ENCODE results near the gene TSLP. TPM values are rescaled to one million over a fixed set of nuclear protein-coding genes. Genes with fewer than 3 reads are reported as not detected.

TSLP gene
- total RNA-seq, 4 donors from 2014 or later = 0.96 to 3.6 (median 1.7) TPM

DNA sequence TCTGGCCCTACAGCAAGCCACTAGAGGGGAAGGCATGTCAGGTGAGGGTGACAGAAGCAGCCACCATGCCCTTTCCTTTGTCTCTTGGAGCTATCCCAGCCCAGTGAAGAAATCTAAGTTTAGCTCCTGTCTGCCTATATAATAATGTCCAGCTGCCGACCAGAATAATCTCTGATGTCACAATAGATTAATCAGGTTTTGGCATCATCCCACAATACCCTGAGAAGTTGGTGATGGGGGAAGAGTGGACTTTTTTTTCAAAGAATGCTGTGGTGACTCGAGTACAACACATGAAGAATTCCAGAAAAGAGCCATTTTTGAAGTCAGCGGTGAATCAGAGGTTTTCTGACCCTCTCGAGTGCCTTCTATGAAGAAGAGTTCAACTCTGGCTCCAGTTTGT, 1.7 kb upstream of the TSLP start:
- no peak for TF ChIP-seq POLR2AphosphoS5 (IDR thresholded peaks at IDR 0.05)
- TF ChIP-seq, protein P1, sequence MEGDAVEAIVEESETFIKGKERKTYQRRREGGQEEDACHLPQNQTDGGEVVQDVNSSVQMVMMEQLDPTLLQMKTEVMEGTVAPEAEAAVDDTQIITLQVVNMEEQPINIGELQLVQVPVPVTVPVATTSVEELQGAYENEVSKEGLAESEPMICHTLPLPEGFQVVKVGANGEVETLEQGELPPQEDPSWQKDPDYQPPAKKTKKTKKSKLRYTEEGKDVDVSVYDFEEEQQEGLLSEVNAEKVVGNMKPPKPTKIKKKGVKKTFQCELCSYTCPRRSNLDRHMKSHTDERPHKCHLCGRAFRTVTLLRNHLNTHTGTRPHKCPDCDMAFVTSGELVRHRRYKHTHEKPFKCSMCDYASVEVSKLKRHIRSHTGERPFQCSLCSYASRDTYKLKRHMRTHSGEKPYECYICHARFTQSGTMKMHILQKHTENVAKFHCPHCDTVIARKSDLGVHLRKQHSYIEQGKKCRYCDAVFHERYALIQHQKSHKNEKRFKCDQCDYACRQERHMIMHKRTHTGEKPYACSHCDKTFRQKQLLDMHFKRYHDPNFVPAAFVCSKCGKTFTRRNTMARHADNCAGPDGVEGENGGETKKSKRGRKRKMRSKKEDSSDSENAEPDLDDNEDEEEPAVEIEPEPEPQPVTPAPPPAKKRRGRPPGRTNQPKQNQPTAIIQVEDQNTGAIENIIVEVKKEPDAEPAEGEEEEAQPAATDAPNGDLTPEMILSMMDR (IDR thresholded peaks at IDR 0.05) = no peak
- TF ChIP-seq POLR2A (IDR thresholded peaks at IDR 0.05) = no peak
- TF ChIP-seq EP300 (IDR thresholded peaks at IDR 0.05) = no peak
- no peak for ATAC-seq
- Histone ChIP-seq H3K9me3 (no peaks in the 10 kb centered on the region), H3K36me3 (no peaks in the 10 kb centered on the region), H3K4me1 (peaks cover 0 to 36% (median 0%) of the 10 kb centered on the region in 3 donors), H3K27me3 (no peaks in the 10 kb centered on the region), H3K27ac (no peak overlapping the region), H3K4me3 (peak overlapping the region in 1 of 2 donors; percentile 37)
- WGBS, 2 donors (ENCODE audit: low coverage in 1 of 2) = 17 to 43% methylated on average over 2 to 3 of the region's 4 CpGs

DNA sequence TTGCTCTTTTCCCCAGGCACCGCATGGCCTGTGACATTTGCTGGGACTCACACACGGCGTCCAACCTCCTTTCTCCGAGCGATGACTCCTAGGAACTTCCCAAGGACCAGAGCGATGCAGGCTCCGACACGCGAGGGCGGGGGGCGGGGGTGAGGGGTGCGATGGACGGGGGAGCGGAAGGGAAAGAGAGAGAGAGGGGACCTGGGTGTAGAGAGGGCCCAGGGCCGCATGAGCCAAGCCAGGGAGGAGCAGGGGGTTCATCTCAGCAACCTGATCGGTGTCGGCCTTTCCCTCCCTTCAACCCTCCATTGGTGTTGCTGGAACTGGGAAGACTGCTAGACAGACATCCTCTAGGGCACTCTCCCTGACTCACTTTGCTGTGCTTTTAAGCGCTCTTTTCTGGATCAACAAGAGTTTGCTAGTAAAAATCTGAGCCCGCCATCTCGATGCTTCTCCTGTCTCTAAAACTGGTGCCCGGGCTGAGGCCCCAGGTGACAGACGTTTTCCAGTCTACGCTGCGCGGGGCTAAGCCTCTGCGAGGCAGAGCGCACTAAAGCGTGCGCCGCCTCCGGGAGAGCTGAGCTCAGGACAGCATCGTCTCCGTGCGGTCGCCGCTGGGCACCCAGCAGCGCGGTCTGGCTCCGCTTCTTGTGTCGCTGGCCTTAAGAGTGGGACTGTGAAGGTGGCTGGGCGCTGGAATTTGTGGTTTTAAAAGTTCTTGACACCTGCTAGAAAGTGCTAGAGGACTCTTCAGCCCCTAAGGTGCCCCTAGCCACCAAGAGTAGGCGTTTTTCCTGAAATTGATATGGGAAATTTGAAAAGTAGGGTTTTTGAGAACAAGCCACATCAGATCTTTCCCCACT, 1.0 kb upstream of the TSLP start:
- TF ChIP-seq, protein P1 (IDR thresholded peaks at IDR 0.05) = no peak
- no peak for TF ChIP-seq POLR2A (IDR thresholded peaks at IDR 0.05)
- Histone ChIP-seq H3K36me3 (no peaks in the 10 kb centered on the region), H3K9me3 (no peaks in the 10 kb centered on the region), H3K4me1 (peaks cover 0 to 43% (median 0%) of the 10 kb centered on the region in 3 donors), H3K27me3 (no peaks in the 10 kb centered on the region), H3K4me3 (peak overlapping the region in 1 of 2 donors; percentile 37), H3K27ac (no peak overlapping the region)
- peak; percentile 51 for ATAC-seq
- WGBS, 2 donors (ENCODE audit: low coverage in 1 of 2) = 17 to 57% methylated on average over 5 to 14 of the region's 42 CpGs

DNA sequence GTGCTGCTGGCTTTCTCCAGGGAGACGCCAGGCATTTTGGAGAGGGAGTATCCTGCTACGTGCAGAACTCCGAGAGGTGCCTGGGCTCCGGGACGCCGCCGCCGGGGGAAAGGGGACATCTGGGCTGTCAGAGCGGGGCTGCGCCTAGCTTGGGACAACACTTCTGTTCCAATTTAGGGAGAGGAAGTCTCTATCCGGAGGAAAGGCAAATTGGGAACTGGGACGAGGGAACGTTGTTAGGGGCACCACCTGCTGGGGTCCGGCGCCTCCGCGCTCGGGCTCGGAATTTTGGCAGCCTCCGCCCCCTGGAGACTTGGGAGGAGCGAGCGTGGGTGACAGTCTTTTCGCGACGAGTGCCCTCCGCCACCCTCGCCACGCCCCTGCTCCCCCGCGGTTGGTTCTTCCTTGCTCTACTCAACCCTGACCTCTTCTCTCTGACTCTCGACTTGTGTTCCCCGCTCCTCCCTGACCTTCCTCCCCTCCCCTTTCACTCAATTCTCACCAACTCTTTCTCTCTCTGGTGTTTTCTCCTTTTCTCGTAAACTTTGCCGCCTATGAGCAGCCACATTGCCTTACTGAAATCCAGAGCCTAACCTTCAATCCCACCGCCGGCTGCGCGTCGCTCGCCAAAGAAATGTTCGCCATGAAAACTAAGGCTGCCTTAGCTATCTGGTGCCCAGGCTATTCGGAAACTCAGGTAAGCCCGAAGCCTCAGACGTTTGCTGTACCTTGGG, 1.6 kb downstream of the TSLP start:
- H3K27me3 ChIP-seq = no peaks in the 10 kb centered on the region
- H3K4me1 ChIP-seq = peaks cover 0 to 47% (median 0%) of the 10 kb centered on the region in 3 donors
- H3K9me3 ChIP-seq = no peaks in the 10 kb centered on the region
- ATAC-seq = peak; percentile 80
- H3K36me3 ChIP-seq = peaks cover 0 to 3% of the 10 kb centered on the region in 2 donors
- peak overlapping the region; percentile 1 to 72 (median 63) for H3K27ac ChIP-seq
- WGBS, 2 donors (ENCODE audit: low coverage in 1 of 2) = 0% methylated on average over 28 to 31 of the region's 44 CpGs
- peak overlapping the region; percentile 63 to 67 for H3K4me3 ChIP-seq
- TF ChIP-seq, protein P1 (IDR thresholded peaks at IDR 0.05) = peak in 2 of 4 experiments; percentile 20 to 21
- no peak for TF ChIP-seq EP300 (IDR thresholded peaks at IDR 0.05)
- peak; percentile 47 for TF ChIP-seq POLR2AphosphoS5 (IDR thresholded peaks at IDR 0.05)

GRCh38 chr5:111074244-111074643, 2.7 kb downstream of the TSLP start:
- Histone ChIP-seq H3K4me1 (peaks cover 0 to 47% (median 0%) of the 10 kb centered on the region in 3 donors), H3K36me3 (peaks cover 0 to 3% of the 10 kb centered on the region in 2 donors), H3K4me3 (peak overlapping the region; percentile 63 to 67), H3K27me3 (no peaks in the 10 kb centered on the region), H3K27ac (no peak overlapping the region), H3K9me3 (no peaks in the 10 kb centered on the region)
- TF ChIP-seq, protein P1 (IDR thresholded peaks at IDR 0.05) = no peak
- TF ChIP-seq EP300 (IDR thresholded peaks at IDR 0.05) = no peak
- no peak for TF ChIP-seq POLR2A (IDR thresholded peaks at IDR 0.05)
- no peak for TF ChIP-seq POLR2AphosphoS5 (IDR thresholded peaks at IDR 0.05)
- no peak for ATAC-seq
- 65 to 67% methylated on average over 2 of the region's 2 CpGs for WGBS, 2 donors (ENCODE audit: low coverage in 1 of 2)

Measured in gastroesophageal sphincter (tissue), 4 donors.